HG03575 (cell line): Measurements from ENCODE around the gene ZNF205.
"Not testable (repeated sequence)": the region's sequence is repeated elsewhere in the genome, so short reads cannot be mapped to it uniquely, and the experiment has no call there.

Source experiments
- ATAC-seq: cut with Tn5 transposase; IDR thresholded peaks from one replicate; pipeline ENCODE4 v1.9.1; 2021; ENCODE audit not compliant: unreplicated experiment, insufficient number of reproducible peaks, low FRiP score; ENCODE audit errors: extremely low read depth

Gene ZNF205

DNA sequence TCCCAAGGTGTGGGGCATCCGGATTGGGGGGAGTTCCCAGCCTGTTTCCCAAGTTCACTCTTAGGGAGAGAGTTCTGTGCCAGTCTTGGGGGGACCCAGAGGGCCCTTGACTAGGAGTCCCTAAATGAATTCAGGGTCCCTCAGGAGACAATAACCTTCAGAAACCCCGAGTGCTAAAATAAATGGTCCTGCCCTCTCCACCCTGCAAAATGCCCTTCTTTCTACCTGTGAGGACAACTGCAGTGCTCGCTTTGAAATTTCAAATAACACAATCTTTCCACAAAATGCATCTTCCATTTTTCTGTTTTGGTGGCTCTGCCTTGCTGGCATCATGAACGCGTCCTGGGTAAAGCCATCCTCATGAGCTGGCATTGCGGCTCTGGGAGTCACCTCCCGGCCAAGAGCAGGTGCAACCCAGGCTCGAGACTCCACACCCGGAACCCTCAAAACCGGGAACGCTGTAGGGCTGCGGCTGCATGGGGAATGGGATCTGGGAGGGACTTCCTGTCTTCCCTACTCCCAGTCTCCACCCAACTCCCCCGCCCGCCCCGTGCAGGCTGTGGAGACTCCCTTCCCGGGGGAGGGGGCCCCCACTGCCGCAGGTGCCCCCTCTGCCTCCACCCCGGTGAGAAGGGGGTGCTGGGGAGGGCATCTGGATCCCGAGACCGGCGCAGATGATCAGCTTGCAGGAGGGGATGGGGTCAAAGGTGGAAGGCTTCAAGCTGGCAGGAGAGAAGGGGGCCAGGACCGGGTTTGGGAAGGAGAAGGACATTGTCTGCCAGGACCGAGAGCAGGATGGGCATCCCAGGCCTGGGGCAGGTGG is at the start of gene ZNF205:
ZNF205 (plus strand) TSS at position 529 of the 823 bp plus-strand sequence. CDS start 845 bp downstream, outside the sequence.
- ATAC-seq = no peak

GRCh38 chr16:3063625-3064386 is 48.6 kb upstream of the ZNF205 start:
- ATAC-seq = no peak

DNA sequence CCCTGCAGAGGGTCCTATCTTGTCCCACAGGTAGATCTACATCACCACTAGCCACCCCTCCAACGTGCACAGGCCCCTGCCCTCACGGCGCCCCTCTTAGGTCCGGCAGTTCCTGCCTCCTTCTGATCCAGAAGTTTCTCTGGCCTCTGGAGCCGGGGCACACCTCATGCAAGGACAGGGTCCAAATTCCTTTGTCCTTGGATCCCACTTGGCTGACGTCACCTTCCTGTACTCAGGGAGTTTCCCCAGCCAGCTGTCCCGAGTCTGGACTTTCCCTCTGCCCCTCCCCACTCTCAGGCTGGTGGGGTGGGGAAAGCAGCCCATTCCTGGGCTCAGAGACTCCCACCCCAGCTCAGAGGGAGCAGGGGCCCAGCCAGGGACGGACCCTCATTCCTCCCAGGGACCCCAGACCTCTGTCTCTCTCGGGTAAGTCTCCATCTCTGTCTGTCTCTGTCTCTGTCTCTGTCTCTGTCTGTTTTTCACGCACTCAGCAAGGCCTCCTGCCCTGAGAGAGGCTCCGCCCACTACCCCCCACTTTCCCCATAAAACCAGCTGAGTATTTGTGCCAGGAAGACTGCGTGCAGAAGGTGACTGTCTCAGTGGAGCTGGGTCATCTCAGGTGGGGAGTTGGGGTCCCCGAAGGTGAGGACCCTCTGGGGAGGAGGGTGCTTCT is 47.2 kb upstream of the ZNF205 start, which contains the start of gene IL32:
IL32 (plus strand) TSS at position 572 of the 673 bp plus-strand sequence. CDS start 172 bp downstream, outside the sequence.
- ATAC-seq = no peak

DNA sequence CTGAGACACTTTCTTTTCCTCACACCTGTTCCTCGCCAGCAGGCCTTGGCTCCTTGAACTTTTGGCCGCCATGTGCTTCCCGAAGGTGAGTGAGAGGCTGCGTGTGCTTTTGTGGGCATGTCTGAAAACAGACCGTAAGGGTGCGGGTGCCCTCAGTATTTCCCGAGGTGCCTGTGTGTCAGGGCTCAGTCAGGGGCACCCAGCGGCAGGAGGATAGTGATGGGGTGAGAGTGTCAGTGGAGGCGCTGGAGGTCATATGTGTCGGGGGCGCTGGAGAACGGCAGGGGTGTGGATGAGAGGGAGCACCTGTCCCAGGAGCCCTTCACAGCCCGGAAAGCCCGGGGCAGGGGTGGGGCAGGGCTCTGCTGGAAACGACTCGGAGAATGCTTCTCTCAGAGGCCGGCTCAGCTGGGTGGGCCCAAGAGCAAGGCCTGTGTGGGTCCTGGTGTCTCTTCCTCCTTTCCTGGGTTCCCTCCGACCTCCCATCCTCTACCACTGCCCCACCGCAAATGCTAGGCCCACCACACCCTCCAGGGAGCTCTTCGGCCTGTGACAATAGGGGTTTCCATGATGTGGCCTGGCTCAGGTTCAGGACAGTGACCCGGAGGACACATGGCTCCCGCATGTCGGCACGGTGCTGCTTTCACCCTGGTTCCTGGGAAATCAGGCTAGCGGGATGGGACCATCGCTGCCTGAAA is 46.5 kb upstream of the ZNF205 start:
- ATAC-seq = no peak

- no peak for ATAC-seq
Observed at GRCh38 chr16:3066440-3066748, 46.0 kb upstream of the ZNF205 start.

GRCh38 chr16:3068487-3068886 is 43.9 kb upstream of the ZNF205 start:
- no peak for ATAC-seq

GRCh38 chr16:3069146-3069545 is 43.2 kb upstream of the ZNF205 start:
- not testable (repeated sequence) for ATAC-seq

- no peak for ATAC-seq
Observed at GRCh38 chr16:3070608-3071111, 41.7 kb upstream of the ZNF205 start.

DNA sequence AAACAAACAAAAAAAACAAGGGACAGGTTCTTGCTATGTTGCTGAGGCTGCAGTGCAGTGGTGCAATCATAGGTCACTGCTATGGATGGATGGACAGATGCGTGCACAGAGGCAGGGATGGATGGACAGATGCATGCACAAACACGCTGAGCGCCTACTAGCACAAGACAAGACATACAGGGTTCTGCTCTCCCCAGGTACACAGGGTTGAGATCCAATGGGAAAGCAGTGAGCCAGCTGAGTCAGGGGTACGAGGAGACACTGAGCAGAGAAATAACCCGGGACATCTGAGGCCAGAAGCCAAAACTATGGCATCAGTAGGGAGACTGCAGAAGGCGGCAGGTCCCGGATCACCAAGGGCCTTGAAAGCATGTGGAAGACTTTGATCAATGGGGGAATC is 40.7 kb upstream of the ZNF205 start:
- ATAC-seq = no peak

DNA sequence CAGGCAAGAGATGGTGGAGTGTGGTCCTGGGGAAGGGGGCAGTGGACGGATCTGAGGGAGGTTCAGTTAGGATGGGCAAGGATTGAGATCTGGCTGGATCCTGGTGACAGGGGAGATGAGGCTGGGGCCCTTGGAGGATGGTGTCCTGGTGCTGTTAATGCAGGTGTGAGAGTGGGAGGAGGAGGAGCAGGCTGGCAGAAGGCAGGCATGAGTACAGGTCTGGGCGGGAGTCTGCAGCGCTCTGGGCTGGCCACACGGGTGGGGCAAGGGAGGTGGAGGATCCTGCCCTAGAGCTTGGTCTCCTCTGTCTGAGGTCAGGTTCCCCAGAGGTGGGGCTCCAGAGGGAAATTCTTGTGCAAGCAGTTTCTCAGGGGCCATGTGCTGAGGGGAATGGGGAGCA is 40.2 kb upstream of the ZNF205 start:
- not testable (repeated sequence) for ATAC-seq

GRCh38 chr16:3072576-3073263 is 39.7 kb upstream of the ZNF205 start:
- ATAC-seq = not testable (repeated sequence)

GRCh38 chr16:3073448-3073847 is 38.9 kb upstream of the ZNF205 start:
- no peak for ATAC-seq

DNA sequence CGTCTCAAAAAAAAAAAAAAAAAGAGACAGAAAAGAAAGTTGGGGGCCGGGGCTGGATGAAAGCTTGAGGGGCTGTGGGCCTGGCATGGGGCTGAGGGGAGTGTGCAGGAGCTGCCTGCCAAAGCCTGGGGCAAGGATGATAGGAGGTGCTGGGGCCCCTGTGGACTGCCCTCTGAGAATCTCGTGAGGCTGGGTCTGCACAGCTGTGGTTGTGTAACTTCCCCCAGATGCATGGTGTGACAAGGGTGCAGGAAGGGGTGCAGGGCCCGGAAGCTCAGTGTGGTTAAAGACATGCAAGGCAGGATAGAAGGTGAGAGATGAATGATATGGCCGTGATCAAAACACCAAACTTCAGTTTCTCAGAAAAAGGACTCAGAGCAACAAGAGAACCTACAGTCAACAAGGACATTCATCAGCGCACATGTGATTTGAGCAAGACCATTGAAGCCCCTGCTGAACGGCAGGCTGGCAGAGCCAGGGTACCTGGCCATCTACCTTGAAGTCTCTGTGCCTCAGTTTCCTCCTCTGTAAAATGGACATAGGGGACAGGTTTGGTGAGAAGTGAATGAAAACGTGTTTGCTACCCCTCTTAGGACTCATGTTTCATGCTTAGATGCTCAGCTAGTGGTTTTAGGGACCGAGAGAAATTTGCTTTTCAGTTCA is 37.4 kb upstream of the ZNF205 start:
- peak; percentile 71 for ATAC-seq

- no peak for ATAC-seq
Observed at GRCh38 chr16:3075523-3075915, 36.9 kb upstream of the ZNF205 start.

DNA sequence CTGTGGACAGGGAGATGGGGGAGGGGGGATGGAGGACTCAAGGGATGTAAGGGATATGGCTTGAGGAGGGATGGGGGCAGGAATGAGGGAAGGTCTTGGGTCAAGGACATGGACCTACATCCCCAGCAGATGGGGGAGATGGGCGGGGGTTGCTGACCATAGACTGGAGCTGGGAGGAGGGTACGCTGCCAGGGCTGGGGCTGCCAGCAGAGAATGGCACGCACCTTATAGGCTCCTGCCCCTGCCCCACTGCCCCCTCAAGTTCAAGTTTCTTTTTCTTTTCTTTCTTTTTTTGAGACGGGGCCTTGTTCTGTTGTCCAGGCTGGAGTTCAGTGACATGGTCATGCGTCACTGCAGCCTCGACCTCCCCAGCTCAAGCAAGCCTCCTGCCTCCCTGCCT is 36.4 kb upstream of the ZNF205 start:
- ATAC-seq = not testable (repeated sequence)

- no peak for ATAC-seq
Observed at GRCh38 chr16:3076577-3076976, 35.8 kb upstream of the ZNF205 start.

GRCh38 chr16:3080024-3080423 is 32.4 kb upstream of the ZNF205 start:
- no peak for ATAC-seq

DNA sequence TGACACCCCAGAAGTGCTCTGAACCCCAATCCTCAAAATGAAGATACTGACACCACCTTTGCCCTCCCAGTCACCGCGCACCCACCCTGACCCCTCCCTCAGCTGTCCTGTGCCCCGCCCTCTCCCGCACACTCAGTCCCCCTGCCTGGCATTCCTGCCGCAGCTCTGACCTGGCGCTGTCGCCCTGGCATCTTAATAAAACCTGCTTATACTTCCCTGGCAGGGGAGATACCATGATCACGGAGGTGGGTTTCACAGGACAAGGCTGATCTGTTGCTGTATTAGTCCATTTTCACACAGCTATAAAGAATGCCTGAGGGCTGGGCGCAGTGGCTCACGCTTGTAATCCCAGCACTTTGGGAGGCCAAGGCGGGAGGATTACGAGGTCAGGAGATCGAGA is 30.4 kb upstream of the ZNF205 start:
- not testable (repeated sequence) for ATAC-seq
